ENCODE results near the gene ALDH1L2.

Gene ALDH1L2

GRCh38 chr12:104999347-104999685, 84.9 kb downstream of the ALDH1L2 start:
- no peak overlapping the region for H3K27ac ChIP-seq
- no peak for TF ChIP-seq ZFX (IDR thresholded peaks at IDR 0.05; ENCODE audit: borderline replicate concordance)
- TF ChIP-seq CTCF (IDR thresholded peaks at IDR 0.05): no peak

GRCh38 chr12:104998423-104999346, 85.6 kb downstream of the ALDH1L2 start:
- TF ChIP-seq CTCF (IDR thresholded peaks at IDR 0.05) (no peak), ZFX (IDR thresholded peaks at IDR 0.05; ENCODE audit: borderline replicate concordance) (no peak)
- H3K27ac ChIP-seq: no peak overlapping the region

GRCh38 chr12:104997541-104997940, 86.7 kb downstream of the ALDH1L2 start:
- TF ChIP-seq CTCF (IDR thresholded peaks at IDR 0.05) (no peak), ZFX (IDR thresholded peaks at IDR 0.05; ENCODE audit: borderline replicate concordance) (no peak)
- H3K27ac ChIP-seq: no peak overlapping the region

- no peak overlapping the region for H3K27ac ChIP-seq
- TF ChIP-seq ZFX (IDR thresholded peaks at IDR 0.05; ENCODE audit: borderline replicate concordance): no peak
- TF ChIP-seq CTCF (IDR thresholded peaks at IDR 0.05): no peak
Observed at GRCh38 chr12:104994336-104994735, 89.9 kb downstream of the ALDH1L2 start.

GRCh38 chr12:104991565-104992128, 92.6 kb downstream of the ALDH1L2 start:
- TF ChIP-seq CTCF (IDR thresholded peaks at IDR 0.05) (no peak), ZFX (IDR thresholded peaks at IDR 0.05; ENCODE audit: borderline replicate concordance) (no peak)

GRCh38 chr12:104990950-104991349, 93.3 kb downstream of the ALDH1L2 start:
- TF ChIP-seq CTCF (IDR thresholded peaks at IDR 0.05) (no peak), ZFX (IDR thresholded peaks at IDR 0.05; ENCODE audit: borderline replicate concordance) (no peak)
- H3K27ac ChIP-seq: no peak overlapping the region

More at GRCh38 chr12:104991565-104992128, 92.6 kb downstream of the ALDH1L2 start:
- H3K27ac ChIP-seq: no peak overlapping the region
